Effector memory CD8-positive, alpha-beta T cell (primary cell): ENCODE data around the gene TMA7B.

Experiments used
- ATAC-seq: fragments of 150-1000 bp; cut with Tn5 transposase; replicated peaks from 2 replicates; pipeline ENCODE4 v1.10.0; 2021; ENCODE audit warnings: mild to moderate bottlenecking, moderate library complexity
- DNase-seq, 3 experiments: peaks; one replicate each; pipeline ENCODE4 v3.0.0; 2021
- H3K27ac Mint-ChIP-seq, 2 donors: one replicate each; pipeline ENCODE4 v1.8.0; 2022; ENCODE audit warnings: mild to moderate bottlenecking in 2 of 2, mixed read lengths in 2 of 2, moderate library complexity in 2 of 2
- H3K27me3 Mint-ChIP-seq, 2 donors: one replicate each; pipeline ENCODE4 v1.8.0; 2022; ENCODE audit warnings: mixed read lengths in 2 of 2
- H3K36me3 Mint-ChIP-seq: one replicate; pipeline ENCODE4 v1.8.0; 2022; ENCODE audit warnings: mild to moderate bottlenecking, moderate library complexity, mixed read lengths; ENCODE audit not compliant: insufficient read depth
- H3K4me1 Mint-ChIP-seq, 2 donors: one replicate each; pipeline ENCODE4 v1.8.0; 2022; ENCODE audit warnings: low read depth in 2 of 2, mixed read lengths in 2 of 2
- H3K4me3 Mint-ChIP-seq, 2 donors: one replicate each; pipeline ENCODE4 v1.8.0; 2022; ENCODE audit warnings: mild to moderate bottlenecking in 2 of 2, mixed read lengths in 2 of 2, moderate library complexity in 2 of 2
- H3K9me3 Mint-ChIP-seq, 2 donors: one replicate each; pipeline ENCODE4 v1.8.0; 2022; ENCODE audit warnings: mixed read lengths in 2 of 2
- total RNA-seq, 9 experiments: gene quantifications; one replicate each; lab custom pipeline; 2026; lab: John Stamatoyannopoulos, UW

TMA7B gene
- 1.2 to 44.8 (median 11.0) reads per million in 9 experiments for total RNA-seq

DNA sequence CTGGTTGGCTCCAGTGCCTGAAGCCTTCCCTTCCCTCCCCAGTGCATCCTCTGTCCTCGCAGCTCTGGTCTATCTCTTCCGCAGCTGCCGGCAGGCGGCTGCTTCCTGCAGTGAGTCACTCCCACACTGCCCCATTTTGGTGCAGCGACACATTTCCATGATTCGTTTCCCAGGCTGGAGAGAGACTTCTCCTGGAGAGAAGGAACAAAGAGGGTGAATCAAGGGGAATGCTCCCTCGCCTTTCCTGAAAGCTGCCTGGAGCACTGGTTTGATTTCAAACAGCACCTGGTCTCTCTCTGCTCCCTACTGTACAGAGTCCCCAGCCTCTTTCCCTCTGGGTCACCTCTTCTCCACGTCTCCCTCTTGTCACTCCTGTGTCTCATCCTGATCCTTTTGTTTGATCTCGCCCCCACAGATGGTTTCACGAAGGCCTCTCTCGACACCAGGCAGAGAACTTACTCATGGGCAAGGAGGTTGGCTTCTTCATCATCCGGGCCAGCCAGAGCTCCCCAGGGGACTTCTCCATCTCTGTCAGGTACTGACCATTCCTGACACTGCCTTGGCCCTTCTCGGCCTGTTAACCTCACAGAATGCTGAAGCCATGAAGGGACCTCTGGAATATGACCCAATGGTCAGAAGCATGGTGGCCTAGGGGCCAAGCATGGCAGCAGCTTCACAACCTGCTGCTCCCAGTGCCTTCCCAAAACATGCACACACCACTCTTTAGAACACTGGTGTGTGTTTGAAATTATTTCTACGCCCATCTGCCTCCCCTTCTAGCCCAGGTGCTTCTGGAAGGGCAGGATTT, at the start of gene TMA7B:
TMA7B (plus strand) TSS at position 758 of the 808 bp plus-strand sequence. CDS start 3,978 bp downstream, outside the sequence.
- Mint-ChIP-seq H3K4me3 (peak within 1 kb of the TSS; percentile 62 to 66), H3K27me3 (no peaks in the 10 kb centered on the region), H3K27ac (peak within 1 kb of the TSS; percentile 93 to 94), H3K36me3 (peaks cover 96% of the 10 kb centered on the region), H3K4me1 (peaks cover 59 to 61% of the 10 kb centered on the region in 2 donors), H3K9me3 (no peaks in the 10 kb centered on the region)
- ATAC-seq = peak; percentile 28
- peak in 1 of 3 experiments; percentile 19 for DNase-seq

- DNase-seq (no peak), ATAC-seq (no peak)
- H3K4me1 Mint-ChIP-seq = peaks cover 80 to 94% of the 10 kb centered on the region in 2 donors
- peak overlapping the region; percentile 93 to 96 for H3K27ac Mint-ChIP-seq
- H3K4me3 Mint-ChIP-seq = peak overlapping the region in 1 of 2 donors; percentile 89
- H3K9me3 Mint-ChIP-seq = peaks cover 0 to 7% of the 10 kb centered on the region in 2 donors
- no peaks in the 10 kb centered on the region for H3K27me3 Mint-ChIP-seq
- peaks cover 47% of the 10 kb centered on the region for H3K36me3 Mint-ChIP-seq
Observed at GRCh38 chr22:39910876-39911613, 49.2 kb upstream of the TMA7B start.

GRCh38 chr22:39913321-39913720, 46.9 kb upstream of the TMA7B start:
- Mint-ChIP-seq H3K27me3 (no peaks in the 10 kb centered on the region), H3K27ac (peak overlapping the region; percentile 93 to 96), H3K36me3 (peaks cover 53% of the 10 kb centered on the region), H3K4me1 (peaks cover 81 to 92% of the 10 kb centered on the region in 2 donors), H3K4me3 (peak overlapping the region in 1 of 2 donors; percentile 89), H3K9me3 (peaks cover 0 to 7% of the 10 kb centered on the region in 2 donors)
- ATAC-seq (no peak), DNase-seq (no peak)

DNA sequence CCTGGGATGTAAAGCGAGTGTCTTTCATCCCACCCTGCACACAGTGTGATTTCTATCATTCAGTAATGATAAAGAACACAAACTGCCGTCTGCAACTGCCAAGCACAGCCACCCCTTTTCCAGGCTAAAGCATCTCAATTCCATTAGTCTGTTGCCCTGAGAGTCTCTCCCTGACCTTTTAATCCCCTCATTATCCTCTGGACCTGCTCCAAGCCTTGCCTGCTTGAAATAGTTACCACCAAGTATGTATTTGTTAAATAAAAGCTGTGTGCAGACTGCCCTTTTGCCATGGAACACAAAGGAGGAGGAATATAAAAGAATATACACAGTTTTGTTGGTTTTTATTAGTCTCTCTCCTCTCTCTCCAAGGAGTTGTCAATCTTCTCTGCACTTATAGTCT, 46.3 kb upstream of the TMA7B start:
- H3K27ac Mint-ChIP-seq = peak overlapping the region; percentile 93 to 96
- H3K4me3 Mint-ChIP-seq = peak overlapping the region in 1 of 2 donors; percentile 89
- ATAC-seq (no peak), DNase-seq (no peak)
- peaks cover 0 to 7% of the 10 kb centered on the region in 2 donors for H3K9me3 Mint-ChIP-seq
- peaks cover 50% of the 10 kb centered on the region for H3K36me3 Mint-ChIP-seq
- H3K27me3 Mint-ChIP-seq = no peaks in the 10 kb centered on the region
- H3K4me1 Mint-ChIP-seq = peaks cover 77 to 88% of the 10 kb centered on the region in 2 donors

GRCh38 chr22:39914584-39914983, 45.6 kb upstream of the TMA7B start:
- H3K36me3 Mint-ChIP-seq = peaks cover 45% of the 10 kb centered on the region
- H3K4me3 Mint-ChIP-seq = peak overlapping the region in 1 of 2 donors; percentile 89
- no peak for DNase-seq
- no peak for ATAC-seq
- H3K4me1 Mint-ChIP-seq = peaks cover 75 to 85% of the 10 kb centered on the region in 2 donors
- no peaks in the 10 kb centered on the region for H3K27me3 Mint-ChIP-seq
- H3K9me3 Mint-ChIP-seq = peaks cover 0 to 7% of the 10 kb centered on the region in 2 donors
- peak overlapping the region; percentile 93 to 96 for H3K27ac Mint-ChIP-seq

DNA sequence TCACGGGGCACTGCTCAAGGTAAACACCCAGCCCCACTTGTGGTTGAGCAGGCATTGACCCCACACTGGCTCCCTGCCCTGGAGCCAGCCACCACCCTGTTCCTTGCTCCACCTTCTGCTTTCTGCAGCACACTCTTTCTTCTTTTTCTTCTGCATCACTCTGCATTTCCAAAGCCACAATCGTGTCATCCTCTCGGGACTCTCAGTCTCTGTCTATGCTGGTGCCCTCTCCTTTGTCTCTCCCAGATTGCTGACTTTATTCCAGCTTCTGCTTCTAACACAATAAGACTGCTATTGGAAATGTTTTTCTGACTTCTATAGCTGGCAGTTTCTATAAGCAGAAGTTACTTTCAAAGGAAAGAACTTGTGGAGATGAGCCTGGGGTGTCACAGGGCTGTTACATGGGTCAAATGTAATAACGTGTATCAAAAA, 44.9 kb upstream of the TMA7B start:
- H3K27me3 Mint-ChIP-seq = no peaks in the 10 kb centered on the region

DNA sequence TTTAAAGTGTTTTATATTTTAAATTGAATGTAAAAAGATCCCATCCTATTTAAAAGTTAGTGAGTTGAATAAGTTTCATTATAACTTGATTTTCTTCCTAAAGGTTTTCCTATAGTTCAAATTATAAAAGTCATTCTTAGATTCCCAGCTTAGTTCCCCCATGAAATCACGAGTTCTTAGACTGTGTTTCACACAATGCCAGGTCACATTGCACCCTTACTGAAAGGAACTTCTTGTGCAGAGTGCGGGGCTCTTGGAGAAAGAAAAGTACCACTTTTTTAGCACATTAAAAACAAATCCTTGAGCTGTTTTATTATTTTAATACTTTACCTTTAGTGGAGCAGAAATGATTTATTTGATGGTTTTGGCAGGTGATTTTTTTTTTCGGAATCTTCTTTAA, 43.7 kb upstream of the TMA7B start:
- H3K27me3 Mint-ChIP-seq = no peaks in the 10 kb centered on the region
- H3K36me3 Mint-ChIP-seq = peaks cover 46% of the 10 kb centered on the region
- peak overlapping the region in 1 of 2 donors; percentile 89 for H3K4me3 Mint-ChIP-seq
- peaks cover 76 to 85% of the 10 kb centered on the region in 2 donors for H3K4me1 Mint-ChIP-seq
- ATAC-seq = no peak
- H3K27ac Mint-ChIP-seq = peak overlapping the region; percentile 93 to 96
- H3K9me3 Mint-ChIP-seq = no peaks in the 10 kb centered on the region
- no peak for DNase-seq

More for the DNA sequence above, 44.9 kb upstream of the TMA7B start:
- Mint-ChIP-seq H3K27ac (peak overlapping the region; percentile 93 to 96), H3K4me1 (peaks cover 76 to 85% of the 10 kb centered on the region in 2 donors), H3K9me3 (peaks cover 0 to under 1% of the 10 kb centered on the region in 2 donors), H3K4me3 (peak overlapping the region in 1 of 2 donors; percentile 89), H3K36me3 (peaks cover 40% of the 10 kb centered on the region)
- DNase-seq (no peak), ATAC-seq (peak; percentile 18)

GRCh38 chr22:39917197-39917643, 43.0 kb upstream of the TMA7B start:
- H3K4me3 Mint-ChIP-seq = peak overlapping the region in 1 of 2 donors; percentile 89
- peaks cover 75 to 85% of the 10 kb centered on the region in 2 donors for H3K4me1 Mint-ChIP-seq
- no peaks in the 10 kb centered on the region for H3K9me3 Mint-ChIP-seq
- ATAC-seq = no peak
- H3K27ac Mint-ChIP-seq = peak overlapping the region; percentile 42 to 96
- H3K27me3 Mint-ChIP-seq = no peaks in the 10 kb centered on the region
- H3K36me3 Mint-ChIP-seq = peaks cover 43% of the 10 kb centered on the region
- no peak for DNase-seq

- Mint-ChIP-seq H3K27me3 (no peaks in the 10 kb centered on the region), H3K9me3 (no peaks in the 10 kb centered on the region), H3K4me3 (peak overlapping the region in 1 of 2 donors; percentile 89), H3K4me1 (peaks cover 72 to 85% of the 10 kb centered on the region in 2 donors), H3K36me3 (peaks cover 43% of the 10 kb centered on the region), H3K27ac (peak overlapping the region; percentile 42 to 96)
- ATAC-seq (no peak), DNase-seq (no peak)
Observed at GRCh38 chr22:39917776-39918495, 42.3 kb upstream of the TMA7B start.

DNA sequence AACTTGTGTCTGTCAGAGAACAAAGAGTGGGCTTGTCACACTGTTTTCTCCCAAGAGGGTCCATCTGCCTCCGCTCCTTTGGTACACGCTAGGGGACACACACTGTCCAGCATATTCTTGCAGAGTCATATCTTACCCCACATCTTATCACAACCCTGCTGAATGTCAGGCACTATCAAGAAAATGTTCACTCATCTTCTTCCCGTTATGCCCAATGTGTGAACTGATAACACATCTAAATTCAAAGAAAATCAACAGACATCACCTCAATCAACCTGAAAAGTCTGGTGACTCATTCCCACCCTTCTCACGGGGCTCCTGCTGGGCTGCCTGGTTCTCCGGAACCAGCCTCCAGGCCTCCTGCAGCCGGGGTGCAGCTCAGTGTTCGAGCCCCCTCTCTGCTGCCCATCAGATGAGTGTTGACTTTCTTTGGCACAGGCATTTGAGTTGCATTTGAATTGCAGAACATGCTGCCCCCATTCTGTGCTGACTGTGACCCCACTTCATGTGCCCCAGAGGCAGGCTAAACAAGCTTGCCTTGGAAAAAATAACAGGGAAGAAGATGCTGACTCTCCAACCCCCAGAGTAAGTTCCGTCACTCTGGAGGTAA, 40.0 kb upstream of the TMA7B start:
- H3K36me3 Mint-ChIP-seq = peaks cover 39% of the 10 kb centered on the region
- ATAC-seq = peak; percentile 65
- peak overlapping the region in 1 of 2 donors; percentile 74 for H3K4me3 Mint-ChIP-seq
- H3K9me3 Mint-ChIP-seq = no peaks in the 10 kb centered on the region
- H3K27ac Mint-ChIP-seq = peak overlapping the region; percentile 90 to 96
- DNase-seq = peak in 2 of 3 experiments; percentile 30 to 33
- peaks cover 70 to 88% of the 10 kb centered on the region in 2 donors for H3K4me1 Mint-ChIP-seq
- H3K27me3 Mint-ChIP-seq = no peaks in the 10 kb centered on the region

GRCh38 chr22:39923696-39924095, 36.5 kb upstream of the TMA7B start:
- peaks cover 35% of the 10 kb centered on the region for H3K36me3 Mint-ChIP-seq
- no peak for DNase-seq

DNA sequence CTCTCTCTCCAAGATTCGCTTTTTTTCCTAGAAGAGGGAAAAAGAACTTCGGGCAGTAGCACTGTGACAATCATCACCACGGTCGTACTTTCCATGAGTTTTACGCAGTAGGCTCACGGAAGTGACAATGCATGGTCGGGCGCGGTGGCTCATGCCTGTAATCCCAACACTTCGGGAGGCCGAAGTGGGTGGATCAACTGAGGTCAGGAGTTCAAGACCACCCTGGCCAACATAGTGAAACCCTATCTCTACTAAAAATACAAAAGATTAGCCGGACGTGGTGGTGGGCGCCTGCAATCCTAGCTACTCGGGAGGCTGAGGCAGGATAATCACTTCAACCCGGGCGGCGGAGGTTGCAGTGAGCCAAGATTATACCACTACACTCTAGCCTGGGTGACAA, 35.9 kb upstream of the TMA7B start:
- Mint-ChIP-seq H3K36me3 (peaks cover 35% of the 10 kb centered on the region), H3K4me3 (peak overlapping the region in 1 of 2 donors; percentile 57), H3K9me3 (no peaks in the 10 kb centered on the region), H3K27me3 (no peaks in the 10 kb centered on the region), H3K27ac (peak overlapping the region; percentile 83 to 96), H3K4me1 (peaks cover 61 to 74% of the 10 kb centered on the region in 2 donors)
- no peak for DNase-seq
- ATAC-seq = no peak

More at GRCh38 chr22:39923696-39924095, 36.5 kb upstream of the TMA7B start:
- Mint-ChIP-seq H3K4me1 (peaks cover 62 to 75% of the 10 kb centered on the region in 2 donors), H3K9me3 (no peaks in the 10 kb centered on the region), H3K27ac (peak overlapping the region; percentile 83 to 96), H3K27me3 (no peaks in the 10 kb centered on the region), H3K4me3 (peak overlapping the region in 1 of 2 donors; percentile 61)
- ATAC-seq = no peak
